Activated CD4-positive, alpha-beta T cell treated with anti-CD3 and anti-CD28 coated beads, Interleukin-2, amount 10 ng/mL, durations not matched to agents 24 days and 14 days (primary cell): ENCODE results near the gene NT5C1B. TPM values are rescaled to one million over a fixed set of nuclear protein-coding genes. Genes with fewer than 3 reads are reported as not detected.

ENCODE experiments used
- DNase-seq: peaks from one replicate; pipeline ENCODE4 v3.0.0; 2022
- H3K27ac Mint-ChIP-seq: one replicate; pipeline ENCODE4 v1.8.0; 2022; ENCODE audit warnings: mild to moderate bottlenecking, mixed read lengths
- H3K27me3 Mint-ChIP-seq: one replicate; pipeline ENCODE4 v1.8.0; 2022; ENCODE audit warnings: mixed read lengths
- H3K36me3 Mint-ChIP-seq: one replicate; pipeline ENCODE4 v1.8.0; 2022; ENCODE audit warnings: low read depth, mild to moderate bottlenecking, mixed read lengths
- H3K4me1 Mint-ChIP-seq: one replicate; pipeline ENCODE4 v1.8.0; 2021; ENCODE audit warnings: mixed read lengths
- H3K4me3 Mint-ChIP-seq: one replicate; pipeline ENCODE4 v1.8.0; 2022; ENCODE audit warnings: mild to moderate bottlenecking, moderate library complexity, mixed read lengths
- H3K9me3 Mint-ChIP-seq: one replicate; pipeline ENCODE4 v1.8.0; 2021; ENCODE audit warnings: mixed read lengths
- intact Hi-C: fragments of 100-400 bp; cut with micrococcal nuclease; formaldehyde crosslinking; loops from one replicate; pipeline ENCODE4 v1.15.1; 2023
- total RNA-seq: library from RNA; stranded (reverse); gene quantifications from 2 replicates; pipeline ENCODE4 v1.2.3, GENCODE V29; 2022

NT5C1B gene
- total RNA-seq, 1 donor from 2014 or later: not detected

- no peak overlapping the region for H3K4me3 Mint-ChIP-seq
- no peaks in the 10 kb centered on the region for H3K4me1 Mint-ChIP-seq
- peaks cover 9% of the 10 kb centered on the region for H3K9me3 Mint-ChIP-seq
- no peak overlapping the region for H3K27ac Mint-ChIP-seq
- H3K36me3 Mint-ChIP-seq: peaks cover 3% of the 10 kb centered on the region
- DNase-seq: no peak
- intact Hi-C loops: no loop called here
- no peaks in the 10 kb centered on the region for H3K27me3 Mint-ChIP-seq
Measured at GRCh38 chr2:18592372-18592771, 3.0 kb upstream of the NT5C1B start.

GRCh38 chr2:18588802-18589201 lies 567 bp downstream of the NT5C1B start:
- peaks cover 3% of the 10 kb centered on the region for H3K36me3 Mint-ChIP-seq
- no peaks in the 10 kb centered on the region for H3K4me1 Mint-ChIP-seq
- no peak overlapping the region for H3K4me3 Mint-ChIP-seq
- intact Hi-C loops: no loop called here
- no peak for DNase-seq
- H3K9me3 Mint-ChIP-seq: peaks cover 12% of the 10 kb centered on the region
- no peaks in the 10 kb centered on the region for H3K27me3 Mint-ChIP-seq
- H3K27ac Mint-ChIP-seq: no peak overlapping the region

- H3K9me3 Mint-ChIP-seq: peaks cover 12% of the 10 kb centered on the region
- peaks cover 2% of the 10 kb centered on the region for H3K36me3 Mint-ChIP-seq
- intact Hi-C loops: no loop called here
- H3K27me3 Mint-ChIP-seq: no peaks in the 10 kb centered on the region
- no peak overlapping the region for H3K4me3 Mint-ChIP-seq
- DNase-seq: no peak
- H3K27ac Mint-ChIP-seq: no peak overlapping the region
- H3K4me1 Mint-ChIP-seq: no peaks in the 10 kb centered on the region
Measured at GRCh38 chr2:18588049-18588448, 1.3 kb downstream of the NT5C1B start.

GRCh38 chr2:18585526-18585925 lies 3.8 kb downstream of the NT5C1B start:
- no peak overlapping the region for H3K4me3 Mint-ChIP-seq

GRCh38 chr2:18584608-18584954 lies 4.8 kb downstream of the NT5C1B start:
- Mint-ChIP-seq H3K27ac (no peak overlapping the region), H3K4me3 (no peak overlapping the region), H3K9me3 (peaks cover 9% of the 10 kb centered on the region), H3K4me1 (no peaks in the 10 kb centered on the region), H3K36me3 (peaks cover 2% of the 10 kb centered on the region), H3K27me3 (no peaks in the 10 kb centered on the region)
- no peak for DNase-seq
- intact Hi-C loops: no loop called here

More at GRCh38 chr2:18585526-18585925, 3.8 kb downstream of the NT5C1B start:
- Mint-ChIP-seq H3K36me3 (peaks cover 2% of the 10 kb centered on the region), H3K27me3 (no peaks in the 10 kb centered on the region), H3K4me1 (no peaks in the 10 kb centered on the region), H3K9me3 (peaks cover 8% of the 10 kb centered on the region), H3K27ac (no peak overlapping the region)
- intact Hi-C loops: no loop called here
- DNase-seq: no peak

GRCh38 chr2:18583905-18584607 lies 5.3 kb downstream of the NT5C1B start:
- no peak for DNase-seq
- no peak overlapping the region for H3K4me3 Mint-ChIP-seq
- peaks cover 2% of the 10 kb centered on the region for H3K36me3 Mint-ChIP-seq
- H3K9me3 Mint-ChIP-seq: peaks cover 14% of the 10 kb centered on the region
- no peak overlapping the region for H3K27ac Mint-ChIP-seq
- H3K27me3 Mint-ChIP-seq: no peaks in the 10 kb centered on the region
- intact Hi-C loops: no loop called here
- H3K4me1 Mint-ChIP-seq: no peaks in the 10 kb centered on the region

GRCh38 chr2:18580606-18581005 lies 8.8 kb downstream of the NT5C1B start:
- intact Hi-C loops: no loop called here
- Mint-ChIP-seq H3K27me3 (peaks cover 1% of the 10 kb centered on the region), H3K9me3 (peaks cover 28% of the 10 kb centered on the region), H3K4me3 (no peak overlapping the region), H3K36me3 (peaks cover 3% of the 10 kb centered on the region), H3K4me1 (no peaks in the 10 kb centered on the region), H3K27ac (no peak overlapping the region)
- DNase-seq: no peak

- H3K4me3 Mint-ChIP-seq: no peak overlapping the region
- no peak for DNase-seq
- H3K4me1 Mint-ChIP-seq: no peaks in the 10 kb centered on the region
- H3K9me3 Mint-ChIP-seq: peaks cover 23% of the 10 kb centered on the region
- peaks cover 1% of the 10 kb centered on the region for H3K27me3 Mint-ChIP-seq
- intact Hi-C loops: no loop called here
- no peak overlapping the region for H3K27ac Mint-ChIP-seq
- peaks cover 2% of the 10 kb centered on the region for H3K36me3 Mint-ChIP-seq
Measured at GRCh38 chr2:18578033-18578432, 11.3 kb downstream of the NT5C1B start.

GRCh38 chr2:18566145-18566769 lies 23.1 kb downstream of the NT5C1B start:
- Mint-ChIP-seq H3K4me3 (no peak overlapping the region), H3K27ac (no peak overlapping the region), H3K36me3 (peaks cover 20% of the 10 kb centered on the region), H3K4me1 (no peaks in the 10 kb centered on the region), H3K27me3 (no peaks in the 10 kb centered on the region), H3K9me3 (peaks cover 12% of the 10 kb centered on the region)
- intact Hi-C loops: loop anchor here (10.0 kb wide), 1 partner anchor 1429 kb away; the partner anchor contains the start of gene WDR35
- DNase-seq: no peak

- peaks cover 23% of the 10 kb centered on the region for H3K36me3 Mint-ChIP-seq
- no peaks in the 10 kb centered on the region for H3K27me3 Mint-ChIP-seq
- peak overlapping the region; percentile 89 for H3K27ac Mint-ChIP-seq
- H3K9me3 Mint-ChIP-seq: peaks cover 7% of the 10 kb centered on the region
- DNase-seq: no peak
- intact Hi-C loops: loop anchor here (1.0 to 10.0 kb wide), 4 partner anchors 788 to 1790 kb away; partner anchors contain the start of genes PUM2, TTC32 and WDR35
- H3K4me1 Mint-ChIP-seq: peaks cover 29% of the 10 kb centered on the region
- H3K4me3 Mint-ChIP-seq: peak overlapping the region; percentile 94
Measured at GRCh38 chr2:18560797-18561085, 28.6 kb downstream of the NT5C1B start.

GRCh38 chr2:18560031-18560796 lies 29.2 kb downstream of the NT5C1B start, which contains the start of gene RDH14:
Gene RDH14 (minus strand): TSS chr2:18560653. CDS start chr2:18560572, 81 bp downstream.
- peaks cover 29% of the 10 kb centered on the region for H3K4me1 Mint-ChIP-seq
- intact Hi-C loops: loop anchor here (1.0 to 10.0 kb wide), 4 partner anchors 788 to 1791 kb away; partner anchors contain the start of genes PUM2, TTC32 and WDR35

GRCh38 chr2:18559531-18560030 lies 29.8 kb downstream of the NT5C1B start:
- Mint-ChIP-seq H3K4me3 (peak overlapping the region; percentile 94), H3K27me3 (no peaks in the 10 kb centered on the region), H3K4me1 (peaks cover 29% of the 10 kb centered on the region), H3K9me3 (no peaks in the 10 kb centered on the region), H3K27ac (peak overlapping the region; percentile 96), H3K36me3 (peaks cover 24% of the 10 kb centered on the region)
- no peak for DNase-seq
- intact Hi-C loops: loop anchor here (1.0 to 10.0 kb wide), 5 partner anchors 15 to 1791 kb away; partner anchors contain the start of genes PUM2, TTC32 and WDR35

More at GRCh38 chr2:18560031-18560796, 29.2 kb downstream of the NT5C1B start, which contains the start of gene RDH14:
- peaks cover 4% of the 10 kb centered on the region for H3K9me3 Mint-ChIP-seq
- H3K4me3 Mint-ChIP-seq: peak within 1 kb of the TSS; percentile 94
- H3K27me3 Mint-ChIP-seq: no peaks in the 10 kb centered on the region
- H3K36me3 Mint-ChIP-seq: peaks cover 26% of the 10 kb centered on the region
- peak within 1 kb of the TSS; percentile 96 for H3K27ac Mint-ChIP-seq
- DNase-seq: peak; percentile 97

- no peaks in the 10 kb centered on the region for H3K27me3 Mint-ChIP-seq
- no peak overlapping the region for H3K27ac Mint-ChIP-seq
- peaks cover 27% of the 10 kb centered on the region for H3K36me3 Mint-ChIP-seq
- peak overlapping the region; percentile 94 for H3K4me3 Mint-ChIP-seq
- H3K9me3 Mint-ChIP-seq: no peaks in the 10 kb centered on the region
- DNase-seq: no peak
- peaks cover 29% of the 10 kb centered on the region for H3K4me1 Mint-ChIP-seq
- intact Hi-C loops: loop anchor here (2.0 kb wide), 1 partner anchor 14 kb away; no protein-coding TSS in a partner anchor
Measured at GRCh38 chr2:18558458-18558857, 30.9 kb downstream of the NT5C1B start.
